Measurements from ENCODE around the gene BEND3. TPM values are rescaled to one million over a fixed set of nuclear protein-coding genes. Genes with fewer than 3 reads are reported as not detected.

Gene BEND3
- total RNA-seq, 1 donor from 2014 or later = 2.1 TPM

Small RNA genes lying within 50 kb of the gene (small RNA-seq; reads per million reads assigned to genes)
- gene RNU6-1299P = not detected

Other genes starting within 250 kb of the BEND3 start
- 16.7 TPM for gene CD24, start 140.8 kb downstream of the BEND3 start, total RNA-seq
- 23.0 TPM for gene MTRES1, start 87.3 kb downstream of the BEND3 start, total RNA-seq

All from skeletal muscle tissue (tissue), 2 donors.